ENCODE results near the gene TMF1.

- no peak for TF ChIP-seq CTCF (IDR thresholded peaks at IDR 0.05)
- no peak for TF ChIP-seq POLR2AphosphoS5 (IDR thresholded peaks at IDR 0.05)
- TF ChIP-seq POLR2A (IDR thresholded peaks at IDR 0.05) = no peak
- TF ChIP-seq EP300 (IDR thresholded peaks at IDR 0.05) = no peak
Measured at GRCh38 chr3:69087030-69087791, 35.1 kb upstream of the TMF1 start.
